Mucosa of rectum (tissue), 2 donors: ENCODE results near the gene NDUFS2.

Experiments
- H3K27ac ChIP-seq, 2 donors: one replicate each; pipeline ENCODE4 v1.7.0; 2013; ENCODE audit warnings: inconsistent platforms in 2 of 2, low read depth in 2 of 2, low read length in 2 of 2
- H3K27me3 ChIP-seq, 2 donors: one replicate each; pipeline ENCODE4 v1.7.0; 2013; ENCODE audit warnings: low read length in 2 of 2; ENCODE audit not compliant: control insufficient read depth in 2 of 2, insufficient read depth in 2 of 2
- H3K36me3 ChIP-seq, 2 donors: one replicate each; pipeline ENCODE4 v1.7.0; 2013; ENCODE audit warnings: low read length in 2 of 2; ENCODE audit not compliant: control insufficient read depth in 2 of 2, insufficient read depth in 2 of 2
- H3K4me1 ChIP-seq, 2 donors: one replicate each; pipeline ENCODE4 v1.7.0; 2013; ENCODE audit warnings: low read length in 2 of 2, mild to moderate bottlenecking in 1 of 2; ENCODE audit not compliant: control insufficient read depth in 2 of 2, insufficient read depth in 2 of 2
- H3K4me3 ChIP-seq, 2 donors: one replicate each; pipeline ENCODE4 v1.7.0; 2013; ENCODE audit warnings: low read length in 2 of 2
- H3K9ac ChIP-seq, 2 donors: one replicate each; pipeline ENCODE4 v1.7.0; 2013; ENCODE audit warnings: low read length in 2 of 2, low read depth in 1 of 2, mild to moderate bottlenecking in 1 of 2
- H3K9me3 ChIP-seq, 2 donors: one replicate each; pipeline ENCODE4 v1.7.0; 2013; ENCODE audit warnings: low read length in 2 of 2; ENCODE audit not compliant: control insufficient read depth in 2 of 2
- donor health status: healthy.
- donor health status: Normal muscosa, but diverticular disease.

NDUFS2 gene

GRCh38 chr1:161227196-161227871 is 25.2 kb downstream of the NDUFS2 start:
- Histone ChIP-seq H3K9me3 (no peaks in the 10 kb centered on the region), H3K36me3 (peaks cover 20 to 22% of the 10 kb centered on the region in 2 donors), H3K4me1 (peaks cover 17 to 21% of the 10 kb centered on the region in 2 donors), H3K4me3 (peak overlapping the region; percentile 67 to 95), H3K27ac (peak overlapping the region; percentile 33 to 38), H3K9ac (no peak overlapping the region), H3K27me3 (no peaks in the 10 kb centered on the region)

- Histone ChIP-seq H3K36me3 (peaks cover 20 to 22% of the 10 kb centered on the region in 2 donors), H3K4me1 (peaks cover 17 to 21% of the 10 kb centered on the region in 2 donors), H3K27me3 (no peaks in the 10 kb centered on the region), H3K9me3 (no peaks in the 10 kb centered on the region), H3K4me3 (peak overlapping the region in 1 of 2 donors; percentile 67), H3K27ac (no peak overlapping the region), H3K9ac (no peak overlapping the region)
These were observed 25.9 kb downstream of the NDUFS2 start for GRCh38 chr1:161228032-161228431.

- Histone ChIP-seq H3K9ac (no peak overlapping the region), H3K9me3 (no peaks in the 10 kb centered on the region), H3K4me1 (peaks cover 17 to 21% of the 10 kb centered on the region in 2 donors)
These were observed 27.7 kb downstream of the NDUFS2 start for GRCh38 chr1:161229896-161230295.

GRCh38 chr1:161230762-161231161 is 28.6 kb downstream of the NDUFS2 start:
- H3K4me1 ChIP-seq, result peaks cover 11 to 15% of the 10 kb centered on the region in 2 donors
- H3K27me3 ChIP-seq, result no peaks in the 10 kb centered on the region
- no peak overlapping the region for H3K27ac ChIP-seq
- H3K36me3 ChIP-seq, result peaks cover 20 to 22% of the 10 kb centered on the region in 2 donors
- H3K4me3 ChIP-seq, result no peak overlapping the region
- H3K9me3 ChIP-seq, result no peaks in the 10 kb centered on the region
- H3K9ac ChIP-seq, result no peak overlapping the region

More at GRCh38 chr1:161229896-161230295, 27.7 kb downstream of the NDUFS2 start:
- H3K4me3 ChIP-seq, result no peak overlapping the region
- H3K27ac ChIP-seq, result no peak overlapping the region
- no peaks in the 10 kb centered on the region for H3K27me3 ChIP-seq
- peaks cover 20 to 22% of the 10 kb centered on the region in 2 donors for H3K36me3 ChIP-seq

GRCh38 chr1:161233102-161233501 is 30.9 kb downstream of the NDUFS2 start:
- no peak overlapping the region for H3K9ac ChIP-seq
- H3K4me3 ChIP-seq, result no peak overlapping the region
- no peaks in the 10 kb centered on the region for H3K9me3 ChIP-seq
- H3K4me1 ChIP-seq, result no peaks in the 10 kb centered on the region
- no peak overlapping the region for H3K27ac ChIP-seq
- H3K36me3 ChIP-seq, result peaks cover 20 to 22% of the 10 kb centered on the region in 2 donors
- no peaks in the 10 kb centered on the region for H3K27me3 ChIP-seq

GRCh38 chr1:161235957-161236775 is 34.0 kb downstream of the NDUFS2 start:
- Histone ChIP-seq H3K4me3 (no peak overlapping the region), H3K27ac (no peak overlapping the region), H3K9me3 (no peaks in the 10 kb centered on the region), H3K9ac (no peak overlapping the region), H3K4me1 (no peaks in the 10 kb centered on the region), H3K27me3 (no peaks in the 10 kb centered on the region), H3K36me3 (no peaks in the 10 kb centered on the region)

- no peaks in the 10 kb centered on the region for H3K4me1 ChIP-seq
- no peak within 1 kb of the TSS for H3K4me3 ChIP-seq
- H3K27me3 ChIP-seq, result no peaks in the 10 kb centered on the region
- no peaks in the 10 kb centered on the region for H3K9me3 ChIP-seq
- H3K36me3 ChIP-seq, result no peaks in the 10 kb centered on the region
- no peak within 1 kb of the TSS for H3K9ac ChIP-seq
- H3K27ac ChIP-seq, result no peak within 1 kb of the TSS
These were observed 35.9 kb downstream of the NDUFS2 start, which contains the start of gene NR1I3 for GRCh38 chr1:161238039-161238473. TSS of gene NR1I3 (minus strand) at chr1:161238203. CDS start at chr1:161236565, 1,638 bp downstream.

GRCh38 chr1:161241682-161242081 is 39.5 kb downstream of the NDUFS2 start:
- Histone ChIP-seq H3K4me1 (no peaks in the 10 kb centered on the region), H3K27me3 (no peaks in the 10 kb centered on the region), H3K9ac (no peak overlapping the region), H3K27ac (no peak overlapping the region), H3K36me3 (no peaks in the 10 kb centered on the region), H3K4me3 (no peak overlapping the region), H3K9me3 (no peaks in the 10 kb centered on the region)

GRCh38 chr1:161242313-161242712 is 40.1 kb downstream of the NDUFS2 start:
- Histone ChIP-seq H3K4me3 (no peak overlapping the region), H3K9me3 (no peaks in the 10 kb centered on the region), H3K9ac (no peak overlapping the region), H3K4me1 (no peaks in the 10 kb centered on the region), H3K27me3 (no peaks in the 10 kb centered on the region), H3K27ac (no peak overlapping the region), H3K36me3 (no peaks in the 10 kb centered on the region)

GRCh38 chr1:161244888-161245287 is 42.7 kb downstream of the NDUFS2 start:
- Histone ChIP-seq H3K27me3 (no peaks in the 10 kb centered on the region), H3K36me3 (no peaks in the 10 kb centered on the region), H3K9me3 (peaks cover 0 to 1% of the 10 kb centered on the region in 2 donors), H3K4me3 (no peak overlapping the region), H3K27ac (no peak overlapping the region), H3K4me1 (no peaks in the 10 kb centered on the region), H3K9ac (no peak overlapping the region)
